ENCODE data around the gene CCDC124.

GRCh38 chr19:17973759-17974158 is 40.9 kb downstream of the CCDC124 start:
- TF ChIP-seq CTCF (IDR thresholded peaks at IDR 0.05; ENCODE audit: low read length) (no peak), EZH2 (IDR thresholded peaks at IDR 0.05; ENCODE audit: borderline replicate concordance, low read length) (no peak)

All from OCI-LY1 (cell line).